ENCODE measurements around the gene CDKN2A. TPM values are rescaled to one million over a fixed set of nuclear protein-coding genes. Genes with fewer than 3 reads are reported as not detected.

The CDKN2A gene
- polyA plus RNA-seq, 1 donor from 2014 or later = not detected

- no peak overlapping the region for H3K27ac ChIP-seq (ENCODE audit: low read length)
- H3K79me2 ChIP-seq (replicated peaks; ENCODE audit: insufficient read depth, low read length) = no peaks in the 10 kb centered on the region
- no peaks in the 10 kb centered on the region for H3K9me3 ChIP-seq (ENCODE audit: low read length)
- no peak overlapping the region for H3K9ac ChIP-seq (ENCODE audit: low read length)
- no peaks in the 10 kb centered on the region for H4K20me1 ChIP-seq (ENCODE audit: insufficient read depth)
- H3K4me3 ChIP-seq (ENCODE audit: low read length) = no peak overlapping the region
- H3F3A ChIP-seq (ENCODE audit: insufficient read depth, low read length, poor library complexity, severe bottlenecking) = no peaks in the 10 kb centered on the region
- peaks cover 99% of the 10 kb centered on the region for H3K27me3 ChIP-seq (ENCODE audit: insufficient read depth, low read depth, low read length)
- TF ChIP-seq POLR2AphosphoS5 (IDR thresholded peaks at IDR 0.05) (no peak), SMC3 (conservative IDR thresholded peaks at IDR 0.05; ENCODE audit: poor library complexity) (no peak), REST (IDR thresholded peaks at IDR 0.05; ENCODE audit: borderline replicate concordance) (no peak), TAF1 (IDR thresholded peaks at IDR 0.05; ENCODE audit: low read depth) (no peak), CTCF (IDR thresholded peaks at IDR 0.05; ENCODE audit: poor library complexity, severe bottlenecking) (no peak), EP300 (conservative IDR thresholded peaks at IDR 0.05; ENCODE audit: poor library complexity, severe bottlenecking) (no peak), RAD21 (conservative IDR thresholded peaks at IDR 0.05) (no peak), EZH2 (IDR thresholded peaks at IDR 0.05; ENCODE audit: borderline replicate concordance, insufficient read depth, low read length, poor library complexity, severe bottlenecking) (no peak), MXI1 (conservative IDR thresholded peaks at IDR 0.05; ENCODE audit: poor library complexity, severe bottlenecking) (no peak)
- H3K36me3 ChIP-seq (ENCODE audit: insufficient read depth, low read length) = no peaks in the 10 kb centered on the region
- peaks cover 2% of the 10 kb centered on the region for H3K9me2 ChIP-seq (ENCODE audit: insufficient read depth, low read length)
- H2AFZ ChIP-seq (ENCODE audit: low read depth, low read length) = no peak overlapping the region
- H3K4me2 ChIP-seq (ENCODE audit: low read length) = no peak overlapping the region
These were observed 1.2 kb downstream of the CDKN2A start for GRCh38 chr9:21993007-21993406.

- no peaks in the 10 kb centered on the region for H4K20me1 ChIP-seq (ENCODE audit: insufficient read depth)
- no peak overlapping the region for H3K4me2 ChIP-seq (ENCODE audit: low read length)
- no peak for TF ChIP-seq SMC3 (conservative IDR thresholded peaks at IDR 0.05; ENCODE audit: poor library complexity)
- no peak for TF ChIP-seq RAD21 (conservative IDR thresholded peaks at IDR 0.05)
- TF ChIP-seq POLR2AphosphoS5 (IDR thresholded peaks at IDR 0.05) = no peak
- TF ChIP-seq REST (IDR thresholded peaks at IDR 0.05; ENCODE audit: borderline replicate concordance) = no peak
- TF ChIP-seq CTCF (IDR thresholded peaks at IDR 0.05; ENCODE audit: poor library complexity, severe bottlenecking) = no peak
- no peaks in the 10 kb centered on the region for H3K36me3 ChIP-seq (ENCODE audit: insufficient read depth, low read length)
- no peak overlapping the region for H3K27ac ChIP-seq (ENCODE audit: low read length)
- H3K4me3 ChIP-seq (ENCODE audit: low read length) = no peak overlapping the region
- no peak overlapping the region for H3K9ac ChIP-seq (ENCODE audit: low read length)
- H3K79me2 ChIP-seq (replicated peaks; ENCODE audit: insufficient read depth, low read length) = no peaks in the 10 kb centered on the region
- H3K9me2 ChIP-seq (ENCODE audit: insufficient read depth, low read length) = peaks cover 2% of the 10 kb centered on the region
- no peaks in the 10 kb centered on the region for H3F3A ChIP-seq (ENCODE audit: insufficient read depth, low read length, poor library complexity, severe bottlenecking)
- H3K9me3 ChIP-seq (ENCODE audit: low read length) = no peaks in the 10 kb centered on the region
- no peak overlapping the region for H2AFZ ChIP-seq (ENCODE audit: low read depth, low read length)
- H3K27me3 ChIP-seq (ENCODE audit: insufficient read depth, low read depth, low read length) = peaks cover 99% of the 10 kb centered on the region
These were observed 2.9 kb downstream of the CDKN2A start for GRCh38 chr9:21991072-21991959.

Data from neural cell (in vitro differentiated cells).